H9 (cell line): ENCODE data around the gene AGTPBP1. TPM values are rescaled to one million over a fixed set of nuclear protein-coding genes. Genes with fewer than 3 reads are reported as not detected.

Source experiments
- DNase-seq: peaks from one replicate; pipeline ENCODE4 v3.0.0-alpha.2; 2017
- H2AFZ ChIP-seq: one replicate; pipeline ENCODE4 v1.6.1; 2013; ENCODE audit warnings: mild to moderate bottlenecking, low read length, control low read depth, moderate library complexity
- H2AK5ac ChIP-seq: 2 replicates; pipeline ENCODE4 v1.6.1; 2013; ENCODE audit warnings: low read length, control low read depth, mixed read lengths; ENCODE audit not compliant: insufficient read length
- H2BK120ac ChIP-seq: one replicate; pipeline ENCODE4 v1.6.1; 2013; ENCODE audit warnings: low read depth, mild to moderate bottlenecking, low read length, control low read depth, inconsistent platforms; ENCODE audit not compliant: poor library complexity, severe bottlenecking
- H2BK12ac ChIP-seq: 2 replicates; pipeline ENCODE4 v1.6.1; 2013; ENCODE audit warnings: low read length, control low read depth, mixed read lengths, low read depth; ENCODE audit not compliant: insufficient read length
- H2BK15ac ChIP-seq: 2 replicates; pipeline ENCODE4 v1.6.1; 2013; ENCODE audit warnings: low read depth, low read length, control low read depth
- H2BK20ac ChIP-seq: one replicate; pipeline ENCODE4 v1.6.1; 2013; ENCODE audit warnings: low read depth, mild to moderate bottlenecking, low read length, control low read depth, inconsistent platforms; ENCODE audit not compliant: poor library complexity, severe bottlenecking
- H2BK5ac ChIP-seq: 2 replicates; pipeline ENCODE4 v1.6.1; 2013; ENCODE audit warnings: low read length, control low read depth, mixed read lengths; ENCODE audit not compliant: insufficient read length
- H3K14ac ChIP-seq: 2 replicates; pipeline ENCODE4 v1.6.1; 2013; ENCODE audit warnings: low read length, control low read depth; ENCODE audit not compliant: insufficient read depth
- H3K18ac ChIP-seq: 2 replicates; pipeline ENCODE4 v1.6.1; 2013; ENCODE audit warnings: low read depth, mild to moderate bottlenecking, mixed read lengths, low read length, control low read depth; ENCODE audit not compliant: insufficient read length
- H3K23ac ChIP-seq: 2 replicates; pipeline ENCODE4 v1.6.1; 2013; ENCODE audit warnings: low read length, control low read depth, mixed read lengths, low read depth; ENCODE audit not compliant: insufficient read length
- H3K23me2 ChIP-seq: 2 replicates; pipeline ENCODE4 v1.6.1; 2013; ENCODE audit warnings: low read depth, mild to moderate bottlenecking, mixed read lengths, low read length, control low read depth; ENCODE audit not compliant: insufficient read length, poor library complexity, severe bottlenecking
- H3K27ac ChIP-seq: 2 replicates; pipeline ENCODE4 v1.5.1; 2013; ENCODE audit warnings: low read length, control low read depth, mixed read lengths, low read depth; ENCODE audit not compliant: insufficient read length
- H3K27me3 ChIP-seq: 2 replicates; pipeline ENCODE4 v1.6.1; 2013; ENCODE audit warnings: low read length, control low read depth, inconsistent platforms; ENCODE audit not compliant: insufficient read depth
- H3K4ac ChIP-seq: 2 replicates; pipeline ENCODE4 v1.6.1; 2013; ENCODE audit warnings: low read depth, mild to moderate bottlenecking, control low read depth, inconsistent platforms, low read length, moderate library complexity
- H3K4me1 ChIP-seq: 2 replicates; pipeline ENCODE4 v1.6.1; 2013; ENCODE audit warnings: low read length, control low read depth, inconsistent platforms; ENCODE audit not compliant: insufficient read depth
- H3K4me2 ChIP-seq: 2 replicates; pipeline ENCODE4 v1.6.1; 2013; ENCODE audit warnings: low read length, control low read depth, mixed read lengths; ENCODE audit not compliant: insufficient read length, insufficient read depth
- H3K56ac ChIP-seq: 2 replicates; pipeline ENCODE4 v1.6.1; 2013; ENCODE audit warnings: low read depth, mild to moderate bottlenecking, mixed read lengths, low read length, control low read depth; ENCODE audit not compliant: insufficient read length
- H3K79me1 ChIP-seq: 2 replicates; pipeline ENCODE4 v1.6.1; 2013; ENCODE audit warnings: low read depth, mild to moderate bottlenecking, moderate library complexity, low read length, control low read depth, inconsistent platforms; ENCODE audit not compliant: insufficient read depth, poor library complexity, severe bottlenecking
- H3K79me2 ChIP-seq: 2 replicates; pipeline ENCODE4 v1.6.1; 2013; ENCODE audit warnings: low read length, control low read depth, inconsistent platforms; ENCODE audit not compliant: insufficient read depth
- H3K9ac ChIP-seq: 2 replicates; pipeline ENCODE4 v1.6.1; 2013; ENCODE audit warnings: low read length, control low read depth, mixed read lengths; ENCODE audit not compliant: insufficient read length; ENCODE audit errors: extremely low read depth
- H3K9me3 ChIP-seq: one replicate; pipeline ENCODE4 v1.6.1; 2013; ENCODE audit warnings: low read depth, low read length, inconsistent platforms; ENCODE audit not compliant: control insufficient read depth
- H3T11ph ChIP-seq: one replicate; pipeline ENCODE4 v1.6.1; 2013; ENCODE audit warnings: mild to moderate bottlenecking, low read length, control low read depth, inconsistent platforms
- H4K20me1 ChIP-seq: one replicate; pipeline ENCODE4 v1.6.1; 2013; ENCODE audit not compliant: control insufficient read depth, insufficient read length, insufficient read depth
- H4K5ac ChIP-seq: 2 replicates; pipeline ENCODE4 v1.6.1; 2013; ENCODE audit warnings: low read depth, mild to moderate bottlenecking, mixed read lengths, low read length, control low read depth; ENCODE audit not compliant: insufficient read length
- H4K8ac ChIP-seq: replicated peaks from 2 replicates; pipeline ENCODE4 v1.6.1; 2013; ENCODE audit warnings: low read length, control low read depth, mixed read lengths, low read depth; ENCODE audit not compliant: insufficient read length
- H4K91ac ChIP-seq: 2 replicates; pipeline ENCODE4 v1.6.1; 2013; ENCODE audit warnings: low read depth, mild to moderate bottlenecking, moderate library complexity, mixed read lengths, low read length, control low read depth; ENCODE audit not compliant: insufficient read length
- H3K27ac Mint-ChIP-seq, 3 experiments: 2 replicates in 2 of 3; 3 replicates in 1 of 3; pipeline ENCODE4 v1.8.0; 2020 to 2021; ENCODE audit warnings: mixed read lengths in 3 of 3, mild to moderate bottlenecking in 1 of 3, moderate library complexity in 1 of 3
- H3K27me3 Mint-ChIP-seq: 2 replicates; pipeline ENCODE4 v1.8.0; 2021; ENCODE audit warnings: low read depth, mild to moderate bottlenecking, moderate library complexity, mixed read lengths
- H3K36me3 Mint-ChIP-seq, 3 experiments: 2 replicates in 2 of 3; 3 replicates in 1 of 3; pipeline ENCODE4 v1.8.0; 2020 to 2021; ENCODE audit warnings: low read depth in 3 of 3, mixed read lengths in 3 of 3; ENCODE audit not compliant: insufficient read depth in 1 of 3
- H3K4me1 Mint-ChIP-seq, 2 experiments: 2 replicates each; pipeline ENCODE4 v1.8.0; 2020; ENCODE audit warnings: mixed read lengths in 2 of 2
- H3K4me3 Mint-ChIP-seq, 2 experiments: 2 replicates in 1 of 2; 3 replicates in 1 of 2; pipeline ENCODE4 v1.8.0; 2020 to 2021; ENCODE audit warnings: mild to moderate bottlenecking in 2 of 2, mixed read lengths in 2 of 2, moderate library complexity in 1 of 2
- H3K9me3 Mint-ChIP-seq, 2 experiments: 2 replicates in 1 of 2; 3 replicates in 1 of 2; pipeline ENCODE4 v1.8.0; 2020; ENCODE audit warnings: mild to moderate bottlenecking in 2 of 2, mixed read lengths in 2 of 2, moderate library complexity in 1 of 2
- WGBS: extraction: QIAGEN DNeasy Blood & Tissue Kit; methylation state at CpG from one replicate; pipeline ENCODE4 v1.1.7; 2013; ENCODE audit warnings: missing lambda C conversion rate, low lambda C conversion rate, mixed read lengths; ENCODE audit not compliant: insufficient read length; ENCODE audit errors: extremely low coverage; 5-methylcytosine and 5-hydroxymethylcytosine counted together
- total RNA-seq: library from RNA; stranded (reverse); gene quantifications from 2 replicates; pipeline ENCODE4 v1.2.1, GENCODE V29; 2021
- TF ChIP-seq, protein P1 (sequence below): fragments of 200-600 bp; sonication (generic); conservative IDR thresholded peaks from 3 replicates; pipeline ENCODE4 v1.8.0; 2021; ENCODE audit warnings: antibody characterized with exemption, mild to moderate bottlenecking

Gene AGTPBP1
- total RNA-seq, 1 experiment from 2014 or later = 53.1 TPM

DNA sequence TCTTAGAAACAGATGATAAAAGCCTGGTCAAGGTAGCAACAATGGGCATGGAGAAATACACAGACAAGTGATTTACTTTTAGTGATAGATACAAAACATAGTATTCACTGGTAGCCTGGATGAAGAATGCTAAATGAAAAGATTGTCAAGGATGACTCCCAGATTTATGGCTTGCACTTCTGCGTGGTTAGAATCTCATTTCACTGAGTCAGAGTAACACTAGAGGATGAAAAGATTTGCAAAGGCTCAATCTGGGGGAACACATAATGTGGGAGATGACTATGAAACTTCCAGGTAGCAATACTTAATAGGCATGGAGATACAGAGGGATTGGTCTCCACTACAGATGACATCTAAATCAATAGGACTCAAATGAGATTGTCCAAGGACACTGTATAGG is 38.4 kb downstream of the AGTPBP1 start:
- no peak overlapping the region for H2BK5ac ChIP-seq
- no peak overlapping the region for H3K14ac ChIP-seq
- H4K8ac ChIP-seq = no peak overlapping the region
- no peaks in the 10 kb centered on the region for H3K27me3 Mint-ChIP-seq
- H3K4me1 Mint-ChIP-seq = no peaks in the 10 kb centered on the region
- no peak overlapping the region for H3K4me2 ChIP-seq
- H3K4me3 Mint-ChIP-seq = no peak overlapping the region
- no peak overlapping the region for H3K4ac ChIP-seq
- H3K23me2 ChIP-seq = no peaks in the 10 kb centered on the region
- H3K18ac ChIP-seq = no peak overlapping the region
- no peaks in the 10 kb centered on the region for H3K4me1 ChIP-seq
- no peak overlapping the region for H3K56ac ChIP-seq
- H3K27me3 ChIP-seq = no peaks in the 10 kb centered on the region
- no peaks in the 10 kb centered on the region for H4K20me1 ChIP-seq
- TF ChIP-seq, protein P1, sequence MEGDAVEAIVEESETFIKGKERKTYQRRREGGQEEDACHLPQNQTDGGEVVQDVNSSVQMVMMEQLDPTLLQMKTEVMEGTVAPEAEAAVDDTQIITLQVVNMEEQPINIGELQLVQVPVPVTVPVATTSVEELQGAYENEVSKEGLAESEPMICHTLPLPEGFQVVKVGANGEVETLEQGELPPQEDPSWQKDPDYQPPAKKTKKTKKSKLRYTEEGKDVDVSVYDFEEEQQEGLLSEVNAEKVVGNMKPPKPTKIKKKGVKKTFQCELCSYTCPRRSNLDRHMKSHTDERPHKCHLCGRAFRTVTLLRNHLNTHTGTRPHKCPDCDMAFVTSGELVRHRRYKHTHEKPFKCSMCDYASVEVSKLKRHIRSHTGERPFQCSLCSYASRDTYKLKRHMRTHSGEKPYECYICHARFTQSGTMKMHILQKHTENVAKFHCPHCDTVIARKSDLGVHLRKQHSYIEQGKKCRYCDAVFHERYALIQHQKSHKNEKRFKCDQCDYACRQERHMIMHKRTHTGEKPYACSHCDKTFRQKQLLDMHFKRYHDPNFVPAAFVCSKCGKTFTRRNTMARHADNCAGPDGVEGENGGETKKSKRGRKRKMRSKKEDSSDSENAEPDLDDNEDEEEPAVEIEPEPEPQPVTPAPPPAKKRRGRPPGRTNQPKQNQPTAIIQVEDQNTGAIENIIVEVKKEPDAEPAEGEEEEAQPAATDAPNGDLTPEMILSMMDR = no peak
- H3T11ph ChIP-seq = no peak overlapping the region
- H3K36me3 Mint-ChIP-seq = peaks cover 2 to 4% (median 2%) of the 10 kb centered on the region in 3 experiments; a peak in 2 of 7 replicates
- no peak overlapping the region for H2BK20ac ChIP-seq
- H2AFZ ChIP-seq = no peak overlapping the region
- H2BK120ac ChIP-seq = no peak overlapping the region
- no peak overlapping the region for H2BK12ac ChIP-seq
- no peak overlapping the region for H2BK15ac ChIP-seq
- H3K27ac Mint-ChIP-seq = no peak overlapping the region
- peaks cover 4% of the 10 kb centered on the region for H3K79me1 ChIP-seq
- DNase-seq = no peak
- H3K79me2 ChIP-seq = no peaks in the 10 kb centered on the region; the same call in 1 of the 2 replicates
- no peaks in the 10 kb centered on the region for H3K9me3 Mint-ChIP-seq
- WGBS = no CpG with 5 or more reads among the region's 1 CpG
- H4K5ac ChIP-seq = no peak overlapping the region
- no peaks in the 10 kb centered on the region for H3K9me3 ChIP-seq
- no peak overlapping the region for H2AK5ac ChIP-seq
- H3K23ac ChIP-seq = no peak overlapping the region
- H3K27ac ChIP-seq = no peak overlapping the region
- no peak overlapping the region for H4K91ac ChIP-seq
- H3K9ac ChIP-seq = no peak overlapping the region
